GM19351 (cell line): ENCODE data around the gene NEURL3.
A peak's percentile ranks its signal among the peaks of the same experiment; 100 is the strongest.
"Not testable (repeated sequence)": the region's sequence is repeated elsewhere in the genome, so short reads cannot be mapped to it uniquely, and the experiment has no call there.

Experiments
- ATAC-seq: cut with Tn5 transposase; IDR thresholded peaks from one replicate; pipeline ENCODE4 v1.9.1; 2021; ENCODE audit warnings: mild to moderate bottlenecking, moderate library complexity; ENCODE audit not compliant: unreplicated experiment

NEURL3 gene

DNA sequence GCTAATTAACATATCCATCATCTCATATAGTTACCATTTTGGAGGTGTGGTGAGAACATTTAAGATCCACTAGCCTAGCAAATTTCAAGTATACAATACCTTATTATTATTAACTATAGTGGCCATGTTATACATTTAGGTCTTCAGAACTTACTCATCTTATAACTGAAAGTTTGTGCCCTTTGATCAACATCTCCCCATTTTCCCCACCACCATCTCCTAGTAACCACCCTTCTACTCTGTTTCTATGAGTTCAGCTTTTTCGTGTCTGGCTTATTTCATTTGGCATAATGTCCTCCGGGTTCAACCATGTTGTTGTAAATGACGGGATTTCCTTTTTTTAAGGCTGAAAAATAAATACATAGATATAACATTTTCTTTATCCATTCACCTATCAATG, 15.9 kb downstream of the NEURL3 start:
- ATAC-seq, result no peak

DNA sequence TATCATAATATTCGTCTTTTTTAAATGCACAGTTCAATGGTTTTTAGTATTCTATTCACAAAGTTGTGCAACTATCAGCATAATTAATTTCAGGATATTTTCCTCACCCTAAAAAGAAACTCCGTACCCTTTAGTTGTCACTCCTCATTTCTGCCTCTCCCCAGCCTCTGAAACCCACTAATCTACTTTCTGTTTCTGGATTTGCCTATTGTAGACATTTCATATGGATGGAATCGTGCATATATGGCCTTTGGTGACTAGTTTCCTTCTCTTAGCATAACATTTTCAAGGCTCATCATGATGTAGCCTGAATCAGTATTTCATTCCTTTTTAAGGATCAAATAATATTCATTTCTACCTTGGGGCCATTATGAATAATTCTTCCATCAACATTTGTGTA, 18.5 kb downstream of the NEURL3 start:
- ATAC-seq, result no peak

DNA sequence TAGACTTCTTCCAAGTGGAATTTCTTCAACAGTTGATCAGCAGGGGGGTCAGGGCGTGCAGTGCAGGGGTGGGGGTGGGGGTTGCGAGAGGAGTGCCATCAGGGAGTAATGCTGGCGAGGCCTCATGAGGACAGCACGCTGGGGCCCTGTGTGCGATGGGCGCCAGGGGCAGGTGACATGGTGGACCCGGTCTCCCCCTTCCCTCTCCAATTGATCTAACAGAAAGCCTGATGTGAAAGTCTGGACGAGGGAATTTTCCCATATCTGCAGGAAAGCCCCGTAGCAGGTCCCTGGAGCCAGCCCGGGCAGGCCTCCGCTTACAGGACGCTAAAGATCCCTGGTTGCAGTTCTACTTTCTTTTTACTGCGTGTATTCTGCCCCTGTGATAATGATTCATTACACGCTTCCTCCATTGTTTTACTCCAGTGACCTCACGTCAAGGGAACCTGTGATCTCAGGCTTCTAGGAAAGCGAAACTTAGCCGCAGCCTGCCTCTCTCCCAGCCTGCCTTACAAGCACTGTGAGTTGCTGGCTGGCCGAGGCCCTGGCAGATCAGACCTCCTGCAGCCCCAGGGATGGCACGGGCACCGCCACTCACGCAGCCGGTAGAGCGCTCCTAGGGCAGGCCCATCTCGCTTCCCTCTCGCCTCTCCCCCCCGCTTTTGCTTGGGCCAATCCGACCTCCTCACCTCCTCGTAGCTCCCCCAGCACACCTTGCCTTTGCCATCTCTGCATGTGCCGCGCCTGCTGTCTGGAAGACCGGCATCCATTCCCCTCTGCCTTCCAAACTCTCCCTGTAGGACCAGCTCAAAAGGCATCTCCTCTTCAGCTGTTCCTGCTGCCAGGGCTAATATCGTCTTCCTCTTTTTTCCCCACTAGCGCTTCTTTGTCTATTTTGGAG, 19.2 kb downstream of the NEURL3 start:
- ATAC-seq, result peak; percentile 82

DNA sequence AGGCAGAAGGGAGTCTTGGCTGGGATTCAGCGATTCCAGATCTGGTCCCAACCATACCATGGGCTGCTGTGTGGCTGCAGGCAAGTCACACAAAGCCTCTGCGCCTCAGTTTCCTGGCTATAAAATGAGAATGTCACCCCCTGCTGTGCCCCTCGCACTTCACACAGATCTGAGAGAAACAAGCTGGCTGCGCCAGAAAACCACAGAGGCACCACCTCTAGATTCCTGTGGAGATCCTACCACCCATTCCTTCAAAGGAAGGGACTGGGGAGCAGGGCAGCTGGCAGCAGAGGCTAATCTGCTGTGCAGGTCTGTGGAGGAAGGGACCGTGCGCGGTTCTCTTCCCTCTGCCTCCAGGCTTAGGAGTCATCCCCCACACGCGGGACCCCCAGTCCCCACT, 19.8 kb downstream of the NEURL3 start:
- no peak for ATAC-seq

DNA sequence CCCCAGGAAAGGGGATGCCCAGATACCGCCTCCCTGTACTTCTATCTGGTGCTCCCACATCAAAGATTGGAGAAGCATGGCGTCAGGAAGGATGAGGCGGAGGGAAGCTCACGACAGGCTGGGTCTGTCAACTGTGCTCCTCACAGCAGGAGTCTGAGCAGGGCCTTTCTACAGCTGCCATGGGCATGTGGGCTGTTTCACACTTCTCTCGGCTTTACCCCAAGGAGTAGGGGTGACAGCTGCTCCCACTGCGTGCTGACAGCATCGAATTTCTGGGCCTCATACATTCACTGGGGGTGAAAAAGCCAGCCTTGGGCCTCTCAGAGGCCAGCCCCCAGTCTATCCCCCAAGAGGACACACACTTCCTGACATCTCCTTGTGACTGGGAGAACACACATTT, 21.1 kb downstream of the NEURL3 start:
- no peak for ATAC-seq

DNA sequence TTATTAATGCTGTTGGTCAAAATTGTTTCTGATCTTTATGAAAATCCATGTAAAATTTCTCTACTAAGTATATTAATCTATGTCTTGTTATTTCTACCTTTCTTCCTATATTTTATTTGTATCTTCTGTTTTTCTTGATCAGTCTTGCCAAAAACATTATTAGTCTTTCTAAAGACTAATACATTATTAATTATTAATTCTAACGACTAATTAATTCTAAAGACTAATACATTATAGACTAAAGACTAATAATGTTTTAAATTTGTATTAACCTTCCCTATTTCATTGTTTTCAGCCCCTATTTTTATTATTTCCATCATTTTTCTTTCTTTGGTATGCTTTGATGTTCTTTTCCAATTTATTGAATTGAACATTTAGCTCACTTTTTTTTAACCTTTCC, 27.7 kb downstream of the NEURL3 start:
- no peak for ATAC-seq

DNA sequence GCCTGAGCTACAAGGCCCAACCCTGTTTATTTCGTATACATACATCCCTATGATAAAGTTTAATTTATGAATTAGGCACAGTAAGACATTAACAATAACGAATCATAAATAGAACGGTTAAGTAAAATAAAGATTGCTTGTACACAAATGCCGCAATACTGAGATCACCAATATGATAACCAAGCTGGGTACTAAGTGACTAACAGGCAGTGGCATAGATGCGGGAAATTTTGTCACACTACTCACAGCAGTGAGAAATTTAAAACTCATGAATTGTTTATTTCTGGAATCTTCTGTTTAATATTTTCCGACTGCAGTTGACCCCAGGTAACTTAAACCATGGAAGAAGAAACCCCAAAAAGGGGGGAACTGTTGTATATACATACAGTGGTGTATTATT, 33.4 kb downstream of the NEURL3 start:
- ATAC-seq, result no peak

DNA sequence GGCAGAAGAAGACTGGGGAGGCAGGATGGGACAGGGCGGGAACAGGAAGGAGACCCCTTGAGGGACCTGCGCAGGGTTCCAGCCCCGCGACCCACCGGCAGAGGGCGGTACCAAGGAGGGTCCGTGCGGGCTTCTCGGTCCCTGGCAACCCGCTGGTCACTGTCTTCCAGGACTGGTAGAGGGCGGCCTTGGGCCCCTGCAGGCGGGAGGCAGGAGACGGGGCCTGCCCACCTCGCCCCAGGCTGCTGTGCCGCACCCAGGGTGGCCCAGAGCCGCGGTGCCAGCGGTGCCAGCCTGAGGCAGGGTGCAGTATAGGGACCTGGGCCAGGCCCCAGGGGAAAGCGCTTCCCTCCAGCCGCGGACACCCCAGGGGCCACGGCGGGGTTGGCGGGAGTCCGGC, 34.5 kb downstream of the NEURL3 start:
- no peak for ATAC-seq

DNA sequence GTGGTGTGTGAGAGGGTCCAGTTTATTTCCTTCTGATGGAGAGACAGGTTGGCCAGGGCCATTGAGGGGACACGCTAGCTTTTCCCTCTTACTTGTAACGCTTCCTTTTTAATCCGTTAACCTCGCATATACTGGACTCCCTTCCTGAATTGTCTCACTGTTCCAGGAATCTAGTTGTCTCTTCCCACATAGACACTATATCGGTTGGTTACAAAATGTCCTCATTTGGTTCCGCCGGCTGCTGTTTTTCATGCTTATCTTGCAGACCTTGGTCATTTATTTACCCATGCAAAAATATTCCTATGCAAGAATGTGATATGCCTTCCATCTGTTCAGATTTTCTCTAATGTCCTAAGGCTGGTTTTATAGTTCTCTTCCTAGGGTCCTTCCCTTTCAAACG, 35.0 kb downstream of the NEURL3 start:
- ATAC-seq, result no peak

DNA sequence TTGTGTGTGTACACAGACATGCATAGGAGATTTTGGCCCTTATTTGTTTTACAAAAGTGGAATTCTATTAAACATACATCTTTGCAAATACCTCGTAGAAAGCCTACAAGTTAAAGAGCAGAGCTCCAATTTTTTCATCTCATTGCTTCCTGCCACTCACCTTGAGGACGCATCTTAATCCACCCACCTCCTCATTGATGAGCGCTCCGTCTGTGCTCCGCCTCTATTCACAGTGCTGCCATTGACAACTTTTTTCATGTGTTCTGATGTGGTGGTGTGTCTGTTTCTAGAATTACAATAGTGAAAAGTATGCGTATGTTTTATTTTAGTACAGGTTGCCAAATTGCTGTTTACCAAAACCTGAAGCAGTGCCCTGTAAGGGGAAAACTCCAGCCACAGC, 36.3 kb downstream of the NEURL3 start:
- ATAC-seq, result no peak

DNA sequence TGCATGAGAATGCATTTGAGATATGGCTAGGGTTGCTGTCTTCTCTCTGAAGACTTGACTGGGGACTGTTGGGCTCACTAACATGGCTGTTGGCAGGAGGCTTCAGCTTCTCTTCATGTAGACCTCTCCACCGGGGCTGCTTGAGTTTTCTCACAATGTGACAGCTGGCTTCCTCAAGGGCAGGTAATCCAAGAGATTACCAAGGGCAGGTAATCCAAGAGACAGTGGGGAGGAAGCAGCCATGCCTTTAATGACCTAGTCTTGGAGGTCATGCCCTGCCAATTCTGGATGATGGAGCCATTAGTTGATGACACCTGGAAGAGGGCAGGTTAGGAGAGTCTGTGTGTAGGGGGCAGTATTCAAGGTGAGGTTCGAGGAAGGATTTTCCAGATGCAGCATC, 40.5 kb downstream of the NEURL3 start:
- ATAC-seq, result no peak

DNA sequence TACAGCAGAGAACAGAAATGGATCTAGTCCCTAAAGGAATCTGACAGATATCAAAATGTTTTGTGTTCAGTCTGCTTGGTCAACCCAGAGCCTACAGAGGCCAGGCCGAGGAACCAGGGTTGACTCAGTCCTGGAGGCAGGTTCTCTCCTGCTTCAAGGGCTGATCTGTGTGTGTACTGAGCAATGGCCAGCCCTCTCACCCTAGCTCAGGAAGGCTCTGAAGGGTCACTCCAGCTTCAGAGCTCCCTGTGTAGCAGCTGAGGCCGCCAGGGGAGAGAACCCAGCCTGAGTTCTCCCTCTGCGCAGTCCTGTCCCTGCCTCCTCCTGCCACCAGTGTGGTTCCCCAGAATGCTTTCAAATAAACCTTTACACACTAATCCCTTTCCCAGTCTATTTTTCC, 41.1 kb downstream of the NEURL3 start:
- ATAC-seq, result no peak

DNA sequence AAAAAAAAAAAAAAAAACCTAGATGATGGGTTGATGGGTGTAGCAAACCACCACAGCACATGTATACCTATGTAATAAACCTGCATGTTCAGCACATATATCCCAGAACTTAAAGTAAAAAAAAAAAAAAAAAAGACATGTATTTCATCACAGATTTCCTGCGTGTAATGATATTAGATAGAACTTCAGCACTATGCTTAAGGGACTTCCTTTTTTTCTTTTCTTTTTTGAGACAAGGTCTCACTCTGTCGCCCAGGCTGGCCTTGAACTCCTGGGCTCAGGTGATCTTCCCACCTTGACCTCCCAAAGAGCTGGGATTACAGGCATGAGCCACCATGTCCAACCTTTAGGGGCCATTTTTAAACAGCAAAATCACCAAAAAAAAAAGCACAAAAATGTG, 42.0 kb downstream of the NEURL3 start:
- no peak for ATAC-seq

DNA sequence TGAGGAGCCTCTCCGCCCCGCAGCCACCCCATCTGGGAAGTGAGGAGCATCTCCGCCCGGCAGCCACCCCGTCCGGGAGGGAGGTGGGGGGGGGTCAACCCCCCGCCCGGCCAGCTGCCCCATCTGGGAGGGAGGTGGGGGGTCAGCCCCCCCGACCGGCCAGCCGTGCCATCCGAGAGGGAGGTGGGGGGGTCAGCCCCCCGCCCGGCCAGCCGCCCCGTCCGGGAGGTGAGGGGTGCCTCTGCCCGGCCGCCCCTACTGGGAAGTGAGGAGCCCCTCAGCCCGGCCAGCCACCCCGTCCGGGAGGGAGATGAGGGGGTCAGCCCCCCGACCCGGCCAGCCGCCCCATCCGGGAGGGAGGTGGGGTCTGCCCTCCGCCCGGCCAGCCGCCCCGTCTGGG, 43.5 kb downstream of the NEURL3 start:
- ATAC-seq, result not testable (repeated sequence)

DNA sequence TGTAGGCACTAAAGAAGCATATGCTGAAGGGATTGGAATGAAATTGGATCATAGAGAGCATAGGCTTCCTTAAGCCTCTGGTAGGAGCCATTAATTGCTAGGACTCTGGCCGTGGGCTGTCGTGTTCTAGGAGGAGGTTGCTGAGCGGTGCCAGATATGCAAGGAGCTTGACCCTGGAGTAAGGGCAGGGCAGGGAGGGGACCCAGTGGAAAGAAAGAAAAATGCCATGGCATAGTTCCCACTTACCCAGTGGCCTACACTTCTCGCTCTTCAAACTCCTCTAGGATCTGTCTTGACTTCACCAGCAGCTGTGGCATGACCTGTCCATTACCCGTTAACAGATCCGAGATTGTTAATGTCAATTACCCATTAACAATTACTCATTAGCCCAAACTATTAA, 53.1 kb downstream of the NEURL3 start:
- no peak for ATAC-seq

DNA sequence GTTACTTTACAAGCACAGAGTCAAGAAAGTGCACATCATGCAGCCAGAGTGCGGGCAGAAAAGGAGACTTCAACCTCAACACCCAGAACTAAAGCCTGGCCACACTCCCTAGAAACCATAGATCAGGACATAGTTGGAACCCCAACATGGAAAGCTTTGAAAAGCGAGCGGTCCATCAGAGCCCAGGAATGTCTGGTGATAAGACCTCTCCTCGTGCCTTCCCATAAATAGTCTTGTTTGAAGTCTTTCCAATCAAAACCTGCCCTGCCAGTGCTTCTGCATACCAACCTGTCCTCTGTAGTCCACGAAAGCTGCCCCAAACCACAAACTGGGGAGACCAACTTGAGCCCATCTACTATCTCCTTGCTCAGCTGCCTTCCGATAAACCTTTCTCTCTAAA, 55.5 kb downstream of the NEURL3 start:
- no peak for ATAC-seq

DNA sequence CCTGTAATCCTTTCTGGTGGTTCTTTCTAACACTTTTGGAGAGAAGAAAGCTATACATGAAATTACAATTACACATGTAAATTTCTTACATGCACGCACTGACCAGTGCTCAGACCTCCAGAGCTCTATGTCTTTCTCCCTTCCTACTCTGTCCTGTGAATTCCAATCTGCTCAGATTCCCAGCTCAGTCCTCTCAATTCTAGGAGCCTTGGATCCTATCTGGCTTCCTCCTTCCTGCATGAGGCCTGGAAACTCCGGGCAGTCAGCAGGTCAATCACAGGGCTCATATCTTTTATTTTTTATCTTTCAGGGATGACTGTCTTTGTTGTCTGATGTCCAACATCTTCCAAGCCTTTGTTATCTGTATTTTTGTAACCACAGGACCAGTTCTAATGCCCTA, 56.0 kb downstream of the NEURL3 start:
- ATAC-seq, result no peak

DNA sequence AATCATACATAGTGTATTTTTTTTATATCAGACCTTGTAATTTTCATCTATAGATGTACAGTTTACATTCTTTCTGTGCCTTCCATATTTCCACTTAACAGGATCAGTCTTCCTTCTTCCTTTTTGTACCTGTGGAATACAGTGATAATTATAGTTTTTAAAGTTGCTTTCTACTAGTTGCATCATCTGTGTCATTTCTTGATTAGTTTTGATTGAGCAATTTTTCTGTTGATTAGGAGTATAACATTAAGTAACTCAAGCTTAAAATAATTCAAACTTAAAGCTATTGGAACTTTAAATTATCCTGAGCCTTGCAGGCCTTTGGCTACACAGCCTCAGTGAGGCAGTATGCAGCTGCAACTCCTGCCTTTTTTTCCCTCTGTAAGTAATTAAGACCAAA, 57.4 kb downstream of the NEURL3 start:
- no peak for ATAC-seq
